ENCODE data around the gene ELK1. TPM values are rescaled to one million over a fixed set of nuclear protein-coding genes. Genes with fewer than 3 reads are reported as not detected.

The ELK1 gene
- total RNA-seq, 1 donor from 2014 or later, result 146 TPM

DNA sequence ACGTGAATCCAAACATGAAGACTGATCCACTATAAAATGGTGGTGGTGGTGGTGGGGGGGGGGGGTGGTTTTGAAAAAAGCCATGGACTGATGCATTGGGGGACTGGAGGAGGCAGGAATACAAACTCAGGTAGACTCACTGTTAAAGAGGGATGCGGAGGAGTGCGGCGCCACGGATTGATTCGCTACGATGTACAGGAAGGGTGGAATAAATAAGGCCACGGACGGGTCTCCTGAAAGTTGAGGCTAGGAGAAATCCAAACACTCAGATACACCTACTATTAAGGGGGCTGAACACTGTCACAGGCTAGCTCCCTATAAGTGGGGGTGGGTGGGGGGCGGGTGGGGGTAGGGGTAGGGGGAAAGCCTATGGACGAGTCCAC lies 591 bp downstream of the ELK1 start:
- Histone ChIP-seq H3K36me3 (no peaks in the 10 kb centered on the region), H3K4me3 (peak overlapping the region; percentile 67 to 71), H3K27ac (peak overlapping the region; percentile 85 to 87), H3K27me3 (no peaks in the 10 kb centered on the region), H3K4me1 (peaks cover 0 to 7% of the 10 kb centered on the region in 2 donors), H3K9me3 (no peaks in the 10 kb centered on the region)
- TF ChIP-seq, protein P1, sequence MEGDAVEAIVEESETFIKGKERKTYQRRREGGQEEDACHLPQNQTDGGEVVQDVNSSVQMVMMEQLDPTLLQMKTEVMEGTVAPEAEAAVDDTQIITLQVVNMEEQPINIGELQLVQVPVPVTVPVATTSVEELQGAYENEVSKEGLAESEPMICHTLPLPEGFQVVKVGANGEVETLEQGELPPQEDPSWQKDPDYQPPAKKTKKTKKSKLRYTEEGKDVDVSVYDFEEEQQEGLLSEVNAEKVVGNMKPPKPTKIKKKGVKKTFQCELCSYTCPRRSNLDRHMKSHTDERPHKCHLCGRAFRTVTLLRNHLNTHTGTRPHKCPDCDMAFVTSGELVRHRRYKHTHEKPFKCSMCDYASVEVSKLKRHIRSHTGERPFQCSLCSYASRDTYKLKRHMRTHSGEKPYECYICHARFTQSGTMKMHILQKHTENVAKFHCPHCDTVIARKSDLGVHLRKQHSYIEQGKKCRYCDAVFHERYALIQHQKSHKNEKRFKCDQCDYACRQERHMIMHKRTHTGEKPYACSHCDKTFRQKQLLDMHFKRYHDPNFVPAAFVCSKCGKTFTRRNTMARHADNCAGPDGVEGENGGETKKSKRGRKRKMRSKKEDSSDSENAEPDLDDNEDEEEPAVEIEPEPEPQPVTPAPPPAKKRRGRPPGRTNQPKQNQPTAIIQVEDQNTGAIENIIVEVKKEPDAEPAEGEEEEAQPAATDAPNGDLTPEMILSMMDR (IDR thresholded peaks at IDR 0.05), result no peak
- intact Hi-C loops (cut with DNase I), result loop anchor here (1.0 to 10.0 kb wide), 10 partner anchors 10 to 455 kb away; partner anchors contain the start of genes ARAF, TIMP1, UBA1 and USP11
- DNase-seq (ENCODE audit: low spot score in 2 of 2), result peak in 1 of 2 donors; percentile 57

DNA sequence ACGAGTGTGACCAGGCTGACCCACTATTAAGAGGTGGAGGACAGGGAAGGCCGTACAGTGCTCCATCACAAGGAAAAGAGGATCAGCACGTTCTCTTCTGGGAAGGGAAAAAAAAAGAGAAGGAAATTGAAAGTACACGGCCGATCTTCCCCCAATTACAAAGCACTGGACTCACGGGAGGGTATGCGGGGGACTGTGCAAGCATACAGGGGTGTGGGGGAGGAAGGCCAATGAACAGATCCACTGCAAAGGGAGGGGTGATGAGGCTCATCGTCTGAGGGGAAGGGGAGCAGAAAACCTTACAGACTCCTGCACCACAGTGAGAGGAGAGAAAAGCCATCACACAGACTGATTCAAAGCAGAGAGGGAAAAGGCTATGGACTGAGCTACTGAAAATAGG lies 1.1 kb downstream of the ELK1 start:
- H3K9me3 ChIP-seq, result no peaks in the 10 kb centered on the region
- TF ChIP-seq, protein P1 (IDR thresholded peaks at IDR 0.05), result no peak
- H3K36me3 ChIP-seq, result no peaks in the 10 kb centered on the region
- H3K4me1 ChIP-seq, result peaks cover 0 to 7% of the 10 kb centered on the region in 2 donors
- intact Hi-C loops (cut with DNase I), result loop anchor here (5.0 kb wide), 1 partner anchor 67 kb away; the partner anchor contains the start of gene TIMP1
- no peaks in the 10 kb centered on the region for H3K27me3 ChIP-seq
- no peak overlapping the region for H3K27ac ChIP-seq
- H3K4me3 ChIP-seq, result peak overlapping the region; percentile 67 to 71
- no peak for DNase-seq (ENCODE audit: low spot score in 2 of 2)

DNA sequence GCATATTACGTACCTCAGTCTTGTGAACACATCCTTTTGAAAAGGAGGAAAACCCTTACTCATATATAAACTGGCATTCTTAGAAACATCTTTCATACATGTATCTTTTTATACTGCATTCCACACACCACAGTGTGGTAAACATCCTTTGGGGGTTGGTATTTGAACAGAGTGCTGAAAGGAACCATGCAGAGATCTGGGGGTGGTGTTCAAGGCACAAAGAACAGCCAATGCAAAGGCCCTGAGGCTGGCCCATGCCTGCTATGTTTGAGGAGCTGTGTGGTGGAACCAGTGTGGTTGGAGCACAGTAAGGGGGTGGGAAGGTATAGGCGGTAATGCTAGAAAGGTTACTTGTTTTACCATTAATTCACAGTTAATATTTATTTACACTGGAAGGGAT lies 2.0 kb downstream of the ELK1 start:
- no peaks in the 10 kb centered on the region for H3K9me3 ChIP-seq
- no peak for DNase-seq (ENCODE audit: low spot score in 2 of 2)
- peaks cover 0 to 7% of the 10 kb centered on the region in 2 donors for H3K4me1 ChIP-seq
- H3K27me3 ChIP-seq, result no peaks in the 10 kb centered on the region
- intact Hi-C loops (cut with DNase I), result loop anchor here (5.0 kb wide), 1 partner anchor 66 kb away; the partner anchor contains the start of gene TIMP1
- TF ChIP-seq, protein P1 (IDR thresholded peaks at IDR 0.05), result no peak
- no peak overlapping the region for H3K4me3 ChIP-seq
- no peaks in the 10 kb centered on the region for H3K36me3 ChIP-seq
- no peak overlapping the region for H3K27ac ChIP-seq

DNA sequence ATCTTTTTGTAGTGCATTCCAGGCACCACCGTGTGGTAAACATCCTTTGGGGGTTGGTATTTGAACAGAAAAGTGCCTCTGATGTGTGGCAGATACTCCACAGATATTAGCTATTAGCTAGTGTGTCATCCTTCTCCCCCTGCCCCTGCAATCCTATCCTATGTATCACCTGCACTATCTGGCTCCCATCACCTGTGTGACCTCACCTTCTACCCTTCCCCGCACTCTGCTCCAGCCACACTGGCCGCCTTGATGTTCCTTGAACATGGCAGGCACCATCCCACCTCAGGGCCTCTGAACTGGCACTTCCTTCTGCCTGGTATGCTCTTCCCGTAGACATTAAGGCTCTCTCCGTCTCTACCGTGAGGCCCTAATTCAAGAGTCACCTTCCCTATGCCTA lies 3.7 kb downstream of the ELK1 start:
- H3K27me3 ChIP-seq, result no peaks in the 10 kb centered on the region
- H3K9me3 ChIP-seq, result no peaks in the 10 kb centered on the region
- no peak for DNase-seq (ENCODE audit: low spot score in 2 of 2)
- H3K36me3 ChIP-seq, result no peaks in the 10 kb centered on the region
- H3K4me1 ChIP-seq, result peaks cover 0 to 7% of the 10 kb centered on the region in 2 donors
- TF ChIP-seq, protein P1 (IDR thresholded peaks at IDR 0.05), result no peak
- H3K4me3 ChIP-seq, result no peak overlapping the region
- intact Hi-C loops (cut with DNase I), result loop anchor here (5.0 kb wide), 1 partner anchor 64 kb away; the partner anchor contains the start of gene TIMP1
- H3K27ac ChIP-seq, result no peak overlapping the region

DNA sequence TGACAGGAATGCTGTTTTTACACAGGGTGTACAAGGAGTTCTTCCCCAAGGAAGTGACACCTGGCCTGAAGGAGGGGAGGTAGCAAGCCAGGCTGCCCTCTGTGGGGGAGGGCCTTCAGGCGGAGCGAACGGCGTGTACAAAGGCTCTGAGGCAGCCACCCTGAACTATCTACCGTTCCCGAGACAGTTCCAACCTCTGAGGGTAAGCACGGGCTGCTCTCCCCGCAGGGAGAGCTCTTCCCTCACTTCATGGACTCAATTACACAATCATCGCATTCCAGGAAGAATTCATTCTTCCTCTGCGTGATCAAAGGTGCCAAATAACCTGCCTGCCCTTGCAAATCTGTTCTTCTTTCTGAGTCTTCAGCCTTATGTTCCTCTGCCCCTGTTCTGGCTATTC lies 4.8 kb downstream of the ELK1 start:
- Histone ChIP-seq H3K4me3 (no peak overlapping the region), H3K27me3 (no peaks in the 10 kb centered on the region), H3K4me1 (peaks cover 0 to 7% of the 10 kb centered on the region in 2 donors), H3K9me3 (no peaks in the 10 kb centered on the region), H3K36me3 (peaks cover under 1 to 7% of the 10 kb centered on the region in 2 donors), H3K27ac (no peak overlapping the region)
- TF ChIP-seq, protein P1 (IDR thresholded peaks at IDR 0.05), result no peak
- intact Hi-C loops (cut with DNase I), result loop anchor here (5.0 kb wide), 1 partner anchor 63 kb away; the partner anchor contains the start of gene TIMP1
- no peak for DNase-seq (ENCODE audit: low spot score in 2 of 2)

Measured in ascending aorta (tissue), 2 donors.